SJCRH30 (cell line): ENCODE results near the gene PATJ. TPM values are rescaled to one million over a fixed set of nuclear protein-coding genes. Genes with fewer than 3 reads are reported as not detected.
A peak's percentile ranks its signal among the peaks of the same experiment; 100 is the strongest.
"Not testable (repeated sequence)": the region's sequence is repeated elsewhere in the genome, so short reads cannot be mapped to it uniquely, and the experiment has no call there.

Experiments
- DNase-seq, 2 experiments: peaks; one replicate each; pipeline ENCODE4 v3.0.0-alpha.2; 2015 to 2020
- H3K27ac ChIP-seq: fragments of 250-450 bp; sonication (Bioruptor Pico); 2 replicates; pipeline ENCODE4 v1.5.1; 2020; ENCODE audit warnings: mild to moderate bottlenecking, moderate library complexity
- H3K27me3 ChIP-seq: fragments of 250-450 bp; sonication (Bioruptor Pico); 2 replicates; pipeline ENCODE4 v1.5.1; 2020; ENCODE audit warnings: mild to moderate bottlenecking, moderate library complexity
- H3K36me3 ChIP-seq: fragments of 250-450 bp; sonication (Bioruptor Pico); 2 replicates; pipeline ENCODE4 v1.5.1; 2020; ENCODE audit warnings: mild to moderate bottlenecking, moderate library complexity
- H3K4me1 ChIP-seq: fragments of 250-450 bp; sonication (Bioruptor Pico); 2 replicates; pipeline ENCODE4 v1.5.1; 2020; ENCODE audit warnings: mild to moderate bottlenecking, moderate library complexity
- H3K4me3 ChIP-seq: fragments of 250-450 bp; sonication (Bioruptor Pico); 2 replicates; pipeline ENCODE4 v1.5.1; 2020; ENCODE audit warnings: mild to moderate bottlenecking, moderate library complexity
- H3K9me3 ChIP-seq: fragments of 250-450 bp; sonication (Bioruptor Pico); replicated peaks from 2 replicates; pipeline ENCODE4 v1.5.1; 2020; ENCODE audit warnings: mild to moderate bottlenecking, moderate library complexity
- total RNA-seq: library from RNA; depleted of rRNA; stranded (reverse); fragments of >200 nt; shearing (Covaris generic); gene quantifications from 2 replicates; pipeline ENCODE4 v1.2.3, GENCODE V29; 2014

PATJ gene
- total RNA-seq, 1 experiment from 2014 or later = 4.0 TPM

GRCh38 chr1:61836649-61837048 lies 94.4 kb downstream of the PATJ start:
- no peak overlapping the region for H3K27ac ChIP-seq
- no peak overlapping the region for H3K4me3 ChIP-seq
- H3K4me1 ChIP-seq = no peaks in the 10 kb centered on the region
- H3K27me3 ChIP-seq = no peaks in the 10 kb centered on the region
- DNase-seq = no peak
- H3K9me3 ChIP-seq = no peaks in the 10 kb centered on the region
- no peaks in the 10 kb centered on the region for H3K36me3 ChIP-seq

GRCh38 chr1:61837607-61838006 lies 95.3 kb downstream of the PATJ start:
- not testable (repeated sequence) for H3K9me3 ChIP-seq, H3K36me3 ChIP-seq, DNase-seq, H3K4me1 ChIP-seq, H3K4me3 ChIP-seq, H3K27ac ChIP-seq, H3K27me3 ChIP-seq

- H3K4me3 ChIP-seq = no peak overlapping the region
- no peaks in the 10 kb centered on the region for H3K9me3 ChIP-seq
- no peaks in the 10 kb centered on the region for H3K4me1 ChIP-seq
- DNase-seq = no peak
- no peak overlapping the region for H3K27ac ChIP-seq
- no peaks in the 10 kb centered on the region for H3K27me3 ChIP-seq
- no peaks in the 10 kb centered on the region for H3K36me3 ChIP-seq
Measured at GRCh38 chr1:61839679-61840078, 97.4 kb downstream of the PATJ start.

DNA sequence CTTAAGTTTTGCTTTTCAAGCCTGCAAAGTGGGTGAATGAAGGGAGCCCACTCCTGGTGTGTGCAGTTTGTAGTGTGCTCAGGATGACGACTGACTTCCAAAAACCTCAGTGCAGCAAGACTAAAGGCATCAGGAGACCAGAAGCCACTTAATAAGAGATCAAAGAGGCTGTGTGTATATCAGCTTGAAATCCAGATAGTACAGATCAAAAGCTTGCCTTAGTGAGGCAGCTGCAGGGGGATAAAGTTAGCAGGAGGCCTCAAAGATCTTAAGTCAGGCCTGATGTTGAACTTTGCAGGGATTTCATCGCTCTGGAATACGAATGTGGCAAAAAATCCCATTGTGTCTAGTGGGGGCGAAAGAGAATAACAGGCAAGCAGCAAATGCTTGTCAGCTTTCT lies 99.8 kb downstream of the PATJ start:
- H3K4me3 ChIP-seq = no peak overlapping the region
- H3K4me1 ChIP-seq = no peaks in the 10 kb centered on the region
- no peaks in the 10 kb centered on the region for H3K9me3 ChIP-seq
- peak in 1 of 2 experiments; percentile 22 for DNase-seq
- H3K27me3 ChIP-seq = no peaks in the 10 kb centered on the region
- no peaks in the 10 kb centered on the region for H3K36me3 ChIP-seq
- no peak overlapping the region for H3K27ac ChIP-seq

GRCh38 chr1:61842863-61843514 lies 100.7 kb downstream of the PATJ start:
- Histone ChIP-seq H3K4me1 (no peaks in the 10 kb centered on the region), H3K4me3 (no peak overlapping the region), H3K9me3 (no peaks in the 10 kb centered on the region), H3K27ac (no peak overlapping the region), H3K27me3 (no peaks in the 10 kb centered on the region), H3K36me3 (no peaks in the 10 kb centered on the region)
- DNase-seq = peak in 1 of 2 experiments; percentile 23

- DNase-seq = no peak
- no peaks in the 10 kb centered on the region for H3K9me3 ChIP-seq
- H3K27ac ChIP-seq = no peak overlapping the region
- H3K27me3 ChIP-seq = no peaks in the 10 kb centered on the region
- H3K4me3 ChIP-seq = no peak overlapping the region
- H3K4me1 ChIP-seq = no peaks in the 10 kb centered on the region
- H3K36me3 ChIP-seq = no peaks in the 10 kb centered on the region
Measured at GRCh38 chr1:61844006-61844405, 101.7 kb downstream of the PATJ start.

DNA sequence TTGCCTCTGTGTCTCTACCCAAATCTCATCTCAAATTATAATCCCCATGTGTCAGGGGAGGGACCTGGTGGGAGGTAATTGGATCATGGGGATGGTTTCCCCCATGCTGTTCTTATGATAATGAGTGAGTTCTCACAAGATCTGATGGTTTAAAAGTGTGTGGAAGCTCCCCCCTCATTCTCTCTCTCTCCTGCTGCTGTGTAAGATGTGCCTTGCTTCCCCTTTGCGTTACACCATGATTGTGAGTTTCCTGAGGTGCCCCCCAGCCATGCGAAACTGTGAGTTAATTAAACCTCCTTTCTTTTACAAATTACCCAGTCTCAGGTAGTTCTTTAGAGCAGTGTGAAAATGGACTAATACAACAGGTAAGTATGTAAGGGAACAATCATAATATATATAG lies 102.4 kb downstream of the PATJ start:
- H3K36me3 ChIP-seq, DNase-seq, H3K4me1 ChIP-seq, H3K27me3 ChIP-seq, H3K27ac ChIP-seq, H3K9me3 ChIP-seq, H3K4me3 ChIP-seq: not testable (repeated sequence)

DNA sequence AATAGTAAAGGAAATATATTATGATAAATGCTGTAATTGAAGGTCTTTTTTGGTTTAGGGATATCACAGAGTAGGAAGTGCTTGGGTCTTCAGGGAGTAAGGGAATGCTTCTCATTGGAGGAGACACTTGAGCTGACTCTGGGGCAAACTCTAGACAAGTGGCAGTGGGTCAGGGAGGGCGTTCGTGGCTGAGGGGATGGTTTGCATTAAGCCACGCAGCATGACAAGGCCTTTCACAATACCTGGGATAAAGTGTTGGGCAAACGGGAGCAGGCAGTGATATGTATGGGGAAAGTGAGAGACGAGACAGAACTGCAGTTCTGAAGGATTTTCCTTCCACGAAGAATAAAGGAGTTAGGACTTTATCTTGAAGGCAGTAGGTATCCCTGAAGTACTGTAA lies 109.0 kb downstream of the PATJ start:
- no peaks in the 10 kb centered on the region for H3K36me3 ChIP-seq
- 0 out of 2 replicates have a peak, but pooled peaks cover 3% of the 10 kb centered on the region for H3K4me1 ChIP-seq
- no peaks in the 10 kb centered on the region for H3K27me3 ChIP-seq
- H3K9me3 ChIP-seq = no peaks in the 10 kb centered on the region
- peak in 1 of 2 experiments; percentile 13 for DNase-seq
- no peak overlapping the region for H3K27ac ChIP-seq
- H3K4me3 ChIP-seq = no peak overlapping the region

- peak; percentile 29 to 85 for DNase-seq
- Histone ChIP-seq H3K4me3 (no peak overlapping the region), H3K27me3 (no peaks in the 10 kb centered on the region), H3K9me3 (no peaks in the 10 kb centered on the region), H3K36me3 (no peaks in the 10 kb centered on the region), H3K27ac (no peak overlapping the region), H3K4me1 (0 out of 2 replicates have a peak, but pooled peaks cover 3% of the 10 kb centered on the region)
Measured at GRCh38 chr1:61851849-61852669, 109.8 kb downstream of the PATJ start.

GRCh38 chr1:61852670-61853015 lies 110.4 kb downstream of the PATJ start:
- Histone ChIP-seq H3K9me3 (no peaks in the 10 kb centered on the region), H3K4me1 (0 out of 2 replicates have a peak, but pooled peaks cover 3% of the 10 kb centered on the region), H3K27ac (no peak overlapping the region)

DNA sequence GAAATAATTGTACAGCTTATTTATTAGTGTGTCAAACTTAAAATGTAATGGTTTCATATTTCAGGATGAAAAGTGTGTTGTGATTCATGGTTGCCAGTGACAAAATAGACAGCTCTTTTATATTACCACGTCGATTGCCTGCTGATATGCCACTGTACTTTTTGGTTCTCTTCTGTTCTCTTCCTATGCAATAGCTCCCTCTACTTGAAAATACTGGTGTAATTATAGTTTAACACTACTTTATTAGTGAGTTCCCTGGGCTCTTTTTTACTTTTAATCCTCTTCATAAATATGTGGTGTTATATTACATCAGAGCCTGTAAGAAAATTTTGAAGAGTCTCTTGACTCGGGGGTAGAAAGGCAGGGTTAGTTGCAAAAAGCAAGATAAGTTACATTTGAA lies 111.3 kb downstream of the PATJ start:
- Histone ChIP-seq H3K27ac (no peak overlapping the region), H3K9me3 (no peaks in the 10 kb centered on the region), H3K36me3 (no peaks in the 10 kb centered on the region), H3K4me3 (no peak overlapping the region), H3K27me3 (no peaks in the 10 kb centered on the region), H3K4me1 (0 out of 2 replicates have a peak, but pooled peaks cover 3% of the 10 kb centered on the region)
- peak in 1 of 2 experiments; percentile 62 for DNase-seq

More at GRCh38 chr1:61852670-61853015, 110.4 kb downstream of the PATJ start:
- no peaks in the 10 kb centered on the region for H3K27me3 ChIP-seq
- DNase-seq = no peak
- H3K36me3 ChIP-seq = no peaks in the 10 kb centered on the region
- no peak overlapping the region for H3K4me3 ChIP-seq

DNA sequence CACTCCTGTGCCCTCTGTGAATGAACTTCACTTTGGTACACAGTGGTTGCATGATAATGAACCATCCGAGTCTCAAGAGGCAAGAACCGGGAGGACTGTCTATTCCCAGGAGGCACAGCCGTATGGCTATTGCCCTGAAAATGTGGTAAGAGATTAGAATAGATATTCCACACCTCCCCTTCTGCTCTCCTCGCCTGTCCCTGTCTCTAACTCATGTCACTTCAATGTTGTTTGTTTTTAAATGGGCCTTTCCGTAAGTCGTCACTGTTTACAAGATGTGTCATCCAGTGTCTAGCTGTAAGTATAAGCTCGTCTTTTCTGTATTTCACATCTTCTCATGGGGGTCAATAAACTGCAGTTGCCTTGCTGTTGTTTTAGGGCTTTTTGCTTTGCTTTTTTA lies 122.2 kb downstream of the PATJ start:
- H3K4me1 ChIP-seq = no peaks in the 10 kb centered on the region
- no peaks in the 10 kb centered on the region for H3K27me3 ChIP-seq
- no peaks in the 10 kb centered on the region for H3K36me3 ChIP-seq
- no peak overlapping the region for H3K27ac ChIP-seq
- no peak overlapping the region for H3K4me3 ChIP-seq
- no peaks in the 10 kb centered on the region for H3K9me3 ChIP-seq
- DNase-seq = peak; percentile 44 to 65

DNA sequence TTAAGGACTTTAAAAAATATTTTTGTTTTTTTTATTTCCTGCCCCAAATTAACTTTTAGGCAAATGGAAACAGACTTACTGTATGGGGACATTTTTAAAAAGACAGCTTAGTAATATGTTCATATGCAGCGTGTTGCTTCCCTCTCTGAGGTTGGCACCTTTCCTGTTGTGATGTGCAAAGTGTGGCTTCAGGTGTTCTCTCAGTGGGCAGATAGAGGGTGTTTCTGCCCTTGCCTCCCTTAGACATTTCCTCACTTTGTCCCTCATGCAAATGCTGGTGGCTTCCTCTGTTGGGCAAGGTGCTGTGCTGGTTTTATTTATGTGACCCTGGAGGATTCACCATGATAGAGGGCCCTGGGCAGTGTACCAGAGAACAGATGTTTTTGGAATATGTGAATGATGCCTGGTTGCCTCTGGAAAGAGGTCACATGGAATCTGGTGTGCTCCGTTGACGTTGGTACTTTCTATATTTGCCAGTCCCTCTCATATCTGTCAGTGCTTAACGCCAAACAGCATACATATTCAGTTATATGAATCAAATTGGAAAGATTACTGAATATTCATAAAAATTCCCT lies 123.5 kb downstream of the PATJ start:
- H3K36me3 ChIP-seq = no peaks in the 10 kb centered on the region
- H3K4me1 ChIP-seq = no peaks in the 10 kb centered on the region
- H3K27ac ChIP-seq = no peak overlapping the region

DNA sequence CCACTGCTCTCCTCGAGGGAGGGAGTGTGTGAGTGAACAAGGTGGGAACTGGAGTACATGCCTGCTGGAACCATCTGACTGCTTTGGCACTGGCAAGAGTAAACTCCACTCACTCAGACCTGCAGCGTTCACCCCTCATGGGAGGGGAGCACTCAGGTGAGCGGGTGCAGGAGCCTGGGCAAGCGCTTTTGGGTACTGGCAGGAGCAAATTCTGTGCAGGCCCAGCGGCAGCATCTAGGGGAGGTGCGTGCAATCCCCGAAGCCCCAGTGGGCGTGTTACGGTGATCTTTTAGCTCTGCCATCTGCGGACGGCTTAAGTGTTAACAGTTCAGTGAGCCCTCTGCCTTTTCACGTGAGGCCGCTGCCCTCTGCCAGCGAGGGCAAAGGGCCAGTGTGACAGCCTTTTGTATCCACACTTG lies 127.4 kb downstream of the PATJ start:
- no peaks in the 10 kb centered on the region; the same call in 1 of the 2 replicates for H3K27me3 ChIP-seq
- H3K4me3 ChIP-seq = no peak overlapping the region
- H3K27ac ChIP-seq = no peak overlapping the region
- H3K4me1 ChIP-seq = no peaks in the 10 kb centered on the region
- no peaks in the 10 kb centered on the region for H3K36me3 ChIP-seq
- no peaks in the 10 kb centered on the region; the same call in 1 of the 2 replicates for H3K9me3 ChIP-seq
- DNase-seq = no peak

More for the DNA sequence above, 123.5 kb downstream of the PATJ start:
- Histone ChIP-seq H3K9me3 (no peaks in the 10 kb centered on the region; the same call in 1 of the 2 replicates), H3K27me3 (no peaks in the 10 kb centered on the region), H3K4me3 (no peak overlapping the region)
- DNase-seq = no peak

DNA sequence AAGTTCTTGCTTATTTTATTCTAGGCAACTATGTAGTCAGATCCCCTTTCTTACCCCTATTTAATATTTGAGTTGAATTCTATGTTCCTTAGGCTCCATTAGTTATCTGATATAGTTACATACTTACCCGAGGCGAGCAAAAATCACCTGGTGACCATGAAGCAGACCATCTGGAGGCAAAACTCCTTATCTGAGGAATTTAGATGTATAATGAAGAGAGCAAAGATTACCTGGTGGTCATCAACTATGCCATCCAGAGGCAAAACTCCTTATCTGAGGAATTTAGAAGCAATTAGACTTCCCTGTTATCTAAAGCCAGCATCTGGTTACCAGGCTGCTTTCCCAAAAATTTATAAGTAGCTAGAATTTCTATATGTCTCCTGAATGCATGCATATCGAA lies 129.9 kb downstream of the PATJ start:
- Histone ChIP-seq H3K4me1 (no peaks in the 10 kb centered on the region), H3K4me3 (no peak overlapping the region), H3K9me3 (no peaks in the 10 kb centered on the region; the same call in 1 of the 2 replicates), H3K36me3 (no peaks in the 10 kb centered on the region), H3K27me3 (no peaks in the 10 kb centered on the region; the same call in 1 of the 2 replicates), H3K27ac (no peak overlapping the region)
- no peak for DNase-seq
